Activated CD4-positive, alpha-beta memory T cell treated with anti-CD3 and anti-CD28 coated beads, Interleukin-2, amount 10 ng/mL, durations not matched to agents 7 days and 5 days (primary cell): Measurements from ENCODE around the gene FOXF2. TPM values are rescaled to one million over a fixed set of nuclear protein-coding genes. Genes with fewer than 3 reads are reported as not detected.

Experiments used
- CTCF ChIA-PET: fragments of 350-600 bp; sonication (Branson Sonifier 250); formaldehyde crosslinking; loops from one replicate; lab custom pipeline; 2021; ENCODE audit warnings: antibody characterized with exemption, inconsistent platforms; lab: Charles Lee
- POLR2A ChIA-PET: fragments of 350-600 bp; sonication (Branson Sonifier 250); formaldehyde crosslinking; loops from one replicate; lab custom pipeline; 2021; ENCODE audit warnings: antibody characterized with exemption; lab: Charles Lee
- DNase-seq: peaks from one replicate; pipeline ENCODE4 v3.0.0-alpha.2; 2020
- H3K27ac Mint-ChIP-seq: one replicate; pipeline ENCODE4 v1.8.0; 2021; ENCODE audit warnings: mild to moderate bottlenecking, mixed read lengths
- H3K27me3 Mint-ChIP-seq: one replicate; pipeline ENCODE4 v1.8.0; 2021; ENCODE audit warnings: mixed read lengths
- H3K36me3 Mint-ChIP-seq: one replicate; pipeline ENCODE4 v1.8.0; 2021; ENCODE audit warnings: low read depth, mixed read lengths
- H3K4me1 Mint-ChIP-seq: one replicate; pipeline ENCODE4 v1.8.0; 2021; ENCODE audit warnings: mixed read lengths
- H3K4me3 Mint-ChIP-seq: one replicate; pipeline ENCODE4 v1.8.0; 2021; ENCODE audit warnings: mild to moderate bottlenecking, mixed read lengths
- H3K9me3 Mint-ChIP-seq: one replicate; pipeline ENCODE4 v1.8.0; 2021; ENCODE audit warnings: mixed read lengths
- total RNA-seq, 2 experiments: library from RNA; stranded (reverse); gene quantifications; one replicate each; pipeline ENCODE4 v1.2.3, GENCODE V29; 2021

Gene FOXF2
- total RNA-seq, 2 experiments from 2014 or later: not detected

GRCh38 chr6:1388630-1389368 lies 577 bp upstream of the FOXF2 start:
- Mint-ChIP-seq H3K27me3 (peaks cover 76% of the 10 kb centered on the region), H3K9me3 (no peaks in the 10 kb centered on the region), H3K36me3 (peaks cover 3% of the 10 kb centered on the region), H3K4me3 (peak overlapping the region; percentile 27), H3K27ac (no peak overlapping the region), H3K4me1 (peaks cover 24% of the 10 kb centered on the region)
- DNase-seq: no peak
- POLR2A ChIA-PET: no interaction called here
- CTCF ChIA-PET: interaction anchor here (1.2 to 3.5 kb wide), 2 partner anchors 9 to 11 kb away, joined by 3 to 24 read pairs; no protein-coding TSS in a partner anchor

- H3K4me3 Mint-ChIP-seq: peak overlapping the region; percentile 7
- peaks cover 79% of the 10 kb centered on the region for H3K27me3 Mint-ChIP-seq
- DNase-seq: no peak
- peaks cover 3% of the 10 kb centered on the region for H3K36me3 Mint-ChIP-seq
- H3K4me1 Mint-ChIP-seq: peaks cover 22% of the 10 kb centered on the region
- no peak overlapping the region for H3K27ac Mint-ChIP-seq
- POLR2A ChIA-PET: interaction anchor here (0.5 kb wide), 1 partner anchor 25 kb away, joined by 3 read pairs; no protein-coding TSS in a partner anchor
- H3K9me3 Mint-ChIP-seq: no peaks in the 10 kb centered on the region
- CTCF ChIA-PET: no interaction called here
Measured at GRCh38 chr6:1390133-1390945, 963 bp downstream of the FOXF2 start.

- no peaks in the 10 kb centered on the region for H3K9me3 Mint-ChIP-seq
- no peak overlapping the region for H3K27ac Mint-ChIP-seq
- POLR2A ChIA-PET: interaction anchor here (0.5 kb wide), 1 partner anchor 26 kb away, joined by 3 read pairs; no protein-coding TSS in a partner anchor
- H3K27me3 Mint-ChIP-seq: peaks cover 78% of the 10 kb centered on the region
- H3K4me3 Mint-ChIP-seq: no peak overlapping the region
- peaks cover 14% of the 10 kb centered on the region for H3K4me1 Mint-ChIP-seq
- CTCF ChIA-PET: no interaction called here
- H3K36me3 Mint-ChIP-seq: peaks cover 3% of the 10 kb centered on the region
- DNase-seq: no peak
Measured at GRCh38 chr6:1390946-1391799, 1.8 kb downstream of the FOXF2 start.

GRCh38 chr6:1391800-1392309 lies 2.5 kb downstream of the FOXF2 start:
- peaks cover 3% of the 10 kb centered on the region for H3K36me3 Mint-ChIP-seq
- POLR2A ChIA-PET: no interaction called here

GRCh38 chr6:1392813-1393640 lies 3.7 kb downstream of the FOXF2 start:
- ChIA-PET POLR2A (no interaction called here), CTCF (no interaction called here)
- H3K4me3 Mint-ChIP-seq: no peak overlapping the region
- peaks cover 3% of the 10 kb centered on the region for H3K36me3 Mint-ChIP-seq
- H3K27ac Mint-ChIP-seq: no peak overlapping the region
- H3K4me1 Mint-ChIP-seq: peaks cover 20% of the 10 kb centered on the region
- DNase-seq: no peak
- peaks cover 75% of the 10 kb centered on the region for H3K27me3 Mint-ChIP-seq
- no peaks in the 10 kb centered on the region for H3K9me3 Mint-ChIP-seq

More at GRCh38 chr6:1391800-1392309, 2.5 kb downstream of the FOXF2 start:
- CTCF ChIA-PET: no interaction called here
- peaks cover 78% of the 10 kb centered on the region for H3K27me3 Mint-ChIP-seq
- H3K4me3 Mint-ChIP-seq: no peak overlapping the region
- H3K4me1 Mint-ChIP-seq: peaks cover 16% of the 10 kb centered on the region
- H3K27ac Mint-ChIP-seq: peak overlapping the region; percentile 12
- DNase-seq: no peak
- H3K9me3 Mint-ChIP-seq: no peaks in the 10 kb centered on the region

- CTCF ChIA-PET: interaction anchor here (0.9 kb wide), 1 partner anchor 13 kb away, joined by 3 read pairs; no protein-coding TSS in a partner anchor
- POLR2A ChIA-PET: no interaction called here
- Mint-ChIP-seq H3K4me3 (no peak overlapping the region), H3K27ac (no peak overlapping the region), H3K4me1 (peaks cover 13% of the 10 kb centered on the region), H3K27me3 (peaks cover 73% of the 10 kb centered on the region), H3K36me3 (peaks cover under 1% of the 10 kb centered on the region), H3K9me3 (no peaks in the 10 kb centered on the region)
- DNase-seq: no peak
Measured at GRCh38 chr6:1393641-1394283, 4.4 kb downstream of the FOXF2 start.

GRCh38 chr6:1394514-1395463 lies 5.4 kb downstream of the FOXF2 start:
- CTCF ChIA-PET: interaction anchor here (0.9 kb wide), 1 partner anchor 14 kb away, joined by 3 read pairs; no protein-coding TSS in a partner anchor
- H3K36me3 Mint-ChIP-seq: no peaks in the 10 kb centered on the region
- POLR2A ChIA-PET: no interaction called here
- H3K27me3 Mint-ChIP-seq: peaks cover 75% of the 10 kb centered on the region
- no peak overlapping the region for H3K4me3 Mint-ChIP-seq
- H3K27ac Mint-ChIP-seq: no peak overlapping the region
- H3K4me1 Mint-ChIP-seq: peaks cover 10% of the 10 kb centered on the region
- no peaks in the 10 kb centered on the region for H3K9me3 Mint-ChIP-seq
- DNase-seq: no peak

GRCh38 chr6:1395506-1395905 lies 6.1 kb downstream of the FOXF2 start:
- CTCF ChIA-PET: no interaction called here
- no peaks in the 10 kb centered on the region for H3K36me3 Mint-ChIP-seq

GRCh38 chr6:1395941-1396908 lies 6.8 kb downstream of the FOXF2 start:
- POLR2A ChIA-PET: interaction anchor here (0.7 kb wide), 1 partner anchor 49 kb away, joined by 4 read pairs; no protein-coding TSS in a partner anchor
- CTCF ChIA-PET: interaction anchor here (0.7 to 2.4 kb wide), 23 partner anchors 9 to 842 kb away, joined by 3 to 24 read pairs (median 3); no protein-coding TSS in a partner anchor
- DNase-seq: no peak
- H3K9me3 Mint-ChIP-seq: no peaks in the 10 kb centered on the region
- peaks cover 67% of the 10 kb centered on the region for H3K27me3 Mint-ChIP-seq
- no peak overlapping the region for H3K27ac Mint-ChIP-seq
- peaks cover 8% of the 10 kb centered on the region for H3K4me1 Mint-ChIP-seq
- no peak overlapping the region for H3K4me3 Mint-ChIP-seq
- no peaks in the 10 kb centered on the region for H3K36me3 Mint-ChIP-seq

More at GRCh38 chr6:1395506-1395905, 6.1 kb downstream of the FOXF2 start:
- no peak for DNase-seq
- POLR2A ChIA-PET: no interaction called here
- Mint-ChIP-seq H3K4me1 (peaks cover 8% of the 10 kb centered on the region), H3K4me3 (no peak overlapping the region), H3K27me3 (peaks cover 71% of the 10 kb centered on the region), H3K27ac (no peak overlapping the region), H3K9me3 (no peaks in the 10 kb centered on the region)
